GM23338 (cell line): ENCODE measurements around the gene NECAB3. TPM values are rescaled to one million over a fixed set of nuclear protein-coding genes. Genes with fewer than 3 reads are reported as not detected.

Experiments used
- ATAC-seq: fragments of 200-7000 bp; cut with Tn5 transposase; 3 replicates; pipeline ENCODE4 v1.9.1; 2020
- DNase-seq: peaks from one replicate; pipeline ENCODE4 v3.0.0-alpha.2; 2015; ENCODE audit warnings: low spot score
- H2AFZ ChIP-seq: fragments of 200-600 bp; sonication (generic); 2 replicates; pipeline ENCODE4 v1.8.0; 2016; ENCODE audit warnings: antibody characterized with exemption, mild to moderate bottlenecking, moderate library complexity
- H3F3A ChIP-seq: fragments of 200-600 bp; sonication (generic); replicated peaks from 2 replicates; pipeline ENCODE4 v1.8.0; 2017; ENCODE audit warnings: antibody characterized with exemption, mixed run types, low read depth
- H3K27ac ChIP-seq: fragments of 200-600 bp; sonication (generic); 2 replicates; pipeline ENCODE4 v1.6.1; 2016; ENCODE audit warnings: low read depth
- H3K27me3 ChIP-seq: fragments of 200-600 bp; sonication (generic); 2 replicates; pipeline ENCODE4 v1.8.0; 2016; ENCODE audit warnings: mild to moderate bottlenecking, mixed run types, moderate library complexity; ENCODE audit not compliant: insufficient read depth
- H3K36me3 ChIP-seq: fragments of 200-600 bp; sonication (generic); 2 replicates; pipeline ENCODE4 v1.8.0; 2016; ENCODE audit warnings: mild to moderate bottlenecking; ENCODE audit not compliant: insufficient read depth
- H3K4me1 ChIP-seq: fragments of 200-600 bp; sonication (generic); 2 replicates; pipeline ENCODE4 v1.8.0; 2016; ENCODE audit warnings: mild to moderate bottlenecking, moderate library complexity; ENCODE audit not compliant: insufficient read depth
- H3K4me2 ChIP-seq: fragments of 200-600 bp; sonication (generic); 2 replicates; pipeline ENCODE4 v1.7.1; 2017; ENCODE audit warnings: mixed run types
- H3K4me3 ChIP-seq: fragments of 200-600 bp; sonication (generic); 2 replicates; pipeline ENCODE4 v1.6.1; 2016; ENCODE audit warnings: mixed run types
- H3K79me2 ChIP-seq: fragments of 200-600 bp; sonication (generic); replicated peaks from 2 replicates; pipeline ENCODE4 v1.8.0; 2017; ENCODE audit warnings: mild to moderate bottlenecking; ENCODE audit not compliant: insufficient read depth
- H3K9me2 ChIP-seq: fragments of 200-600 bp; sonication (generic); 2 replicates; pipeline ENCODE4 v1.8.0; 2017; ENCODE audit not compliant: insufficient read depth
- H4K20me1 ChIP-seq: fragments of 200-600 bp; sonication (generic); replicated peaks from 2 replicates; pipeline ENCODE4 v1.8.0; 2017; ENCODE audit warnings: mild to moderate bottlenecking; ENCODE audit not compliant: insufficient read depth
- H3K27ac Mint-ChIP-seq: 2 replicates; pipeline ENCODE4 v1.8.0; 2020; ENCODE audit warnings: inconsistent platforms, mild to moderate bottlenecking, moderate library complexity, mixed read lengths
- H3K27me3 Mint-ChIP-seq: 3 replicates; pipeline ENCODE4 v1.8.0; 2022; ENCODE audit warnings: low read depth, mild to moderate bottlenecking, moderate library complexity, mixed read lengths, inconsistent platforms; ENCODE audit not compliant: insufficient read depth, poor library complexity
- H3K36me3 Mint-ChIP-seq: 3 replicates; pipeline ENCODE4 v1.8.0; 2021; ENCODE audit warnings: low read depth, mild to moderate bottlenecking, inconsistent platforms, moderate library complexity, mixed read lengths
- H3K4me1 Mint-ChIP-seq: 3 replicates; pipeline ENCODE4 v1.8.0; 2020; ENCODE audit warnings: mild to moderate bottlenecking, inconsistent platforms, mixed read lengths
- H3K4me3 Mint-ChIP-seq: 3 replicates; pipeline ENCODE4 v1.8.0; 2021; ENCODE audit warnings: moderate library complexity, mild to moderate bottlenecking, inconsistent platforms, mixed read lengths
- H3K9me3 Mint-ChIP-seq: 3 replicates; pipeline ENCODE4 v1.8.0; 2020; ENCODE audit warnings: moderate library complexity, mild to moderate bottlenecking, inconsistent platforms, mixed read lengths
- CREB1 ChIP-seq: fragments of 250-450 bp; sonication (Bioruptor Pico); IDR thresholded peaks from 2 replicates; pipeline ENCODE4 v1.5.0; 2020; ENCODE audit warnings: low read depth, mild to moderate bottlenecking, moderate library complexity
- CTCF ChIP-seq, 2 experiments: fragments of 200-600 bp in 1 of 2; sonication (generic) in 1 of 2; conservative IDR thresholded peaks; 2 replicates each; pipeline versions ENCODE4 v1.5.1 to v1.6.1; 2016 to 2017; ENCODE audit warnings: antibody characterized with exemption in 2 of 2, low read depth in 2 of 2, mild to moderate bottlenecking in 2 of 2, moderate library complexity in 1 of 2
- ETS1 ChIP-seq: IDR thresholded peaks from 2 replicates; pipeline ENCODE4 v1.6.1; 2016; ENCODE audit warnings: antibody characterized with exemption
- EZH2phosphoT487 ChIP-seq: fragments of 200-600 bp; sonication (generic); IDR thresholded peaks from one replicate; pipeline ENCODE4 v1.8.1; 2018; ENCODE audit warnings: antibody characterized with exemption; ENCODE audit not compliant: unreplicated experiment
- REST ChIP-seq: IDR thresholded peaks from one replicate; pipeline ENCODE4 v1.6.1; 2018; ENCODE audit warnings: antibody characterized with exemption; ENCODE audit not compliant: unreplicated experiment
- ZNF331 ChIP-seq: fragments of 250-450 bp; sonication (Bioruptor Pico); IDR thresholded peaks from 2 replicates; pipeline ENCODE4 v1.5.0; 2020; ENCODE audit warnings: low read depth, mild to moderate bottlenecking, moderate library complexity
- polyA plus RNA-seq: library from polyadenylated mRNA; unstranded; fragments of >200 nt; fragmentation: Nextera tagmentation; extraction: Ambion mirVana; gene quantifications from 2 replicates; pipeline ENCODE4 v1.2.1, GENCODE V29; 2016
- total RNA-seq: library from RNA; depleted of rRNA; stranded (reverse); fragments of >200 nt; shearing (Covaris generic); gene quantifications from 2 replicates; pipeline ENCODE4 v1.2.3, GENCODE V29; 2014

NECAB3 gene
- total and polyA plus RNA-seq, 2 experiments from 2014 or later, result 8.5 to 28.4 TPM

DNA sequence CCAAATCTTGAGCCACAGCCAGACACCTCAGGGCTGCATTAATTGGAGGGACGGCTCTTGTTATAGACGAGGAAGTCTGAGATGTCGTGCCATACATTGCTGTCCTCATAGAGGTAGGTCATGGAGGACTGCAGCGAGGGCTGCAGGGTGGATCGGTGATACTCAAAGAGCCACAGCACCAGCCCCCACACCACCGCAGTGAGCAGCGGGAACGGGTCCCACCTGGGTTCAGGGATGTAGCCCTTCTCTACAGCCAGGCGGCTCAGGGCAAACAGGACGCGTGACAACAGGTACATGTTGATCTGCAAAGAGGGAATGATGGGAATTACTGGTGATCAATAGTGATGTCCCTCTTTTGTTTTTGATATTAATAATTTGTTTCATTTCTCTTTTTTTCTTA, 33.4 kb upstream of the NECAB3 start:
- H3K27ac Mint-ChIP-seq, result no peak overlapping the region
- ATAC-seq, result no peak

More for the DNA sequence above, 33.4 kb upstream of the NECAB3 start:
- H3K4me2 ChIP-seq, result no peak overlapping the region
- H3K79me2 ChIP-seq, result no peaks in the 10 kb centered on the region
- DNase-seq, result no peak
- H3K4me1 ChIP-seq, result peaks cover 13% of the 10 kb centered on the region
- no peaks in the 10 kb centered on the region for H3K36me3 ChIP-seq
- no peak overlapping the region for H2AFZ ChIP-seq
- no peaks in the 10 kb centered on the region for H3K27me3 ChIP-seq
- Mint-ChIP-seq H3K36me3 (peaks cover 7% of the 10 kb centered on the region; the same call in 1 of the 3 replicates), H3K4me1 (peaks cover 16% of the 10 kb centered on the region), H3K27me3 (peaks cover 9% of the 10 kb centered on the region), H3K4me3 (no peak overlapping the region), H3K9me3 (peaks cover 13% of the 10 kb centered on the region; the same call in 2 of the 3 replicates)
- no peaks in the 10 kb centered on the region; the same call in 1 of the 2 replicates for H3K9me2 ChIP-seq
- TF ChIP-seq CTCF (conservative IDR thresholded peaks at IDR 0.05; ENCODE audit: low read depth in 2 of 2), result no peak
- TF ChIP-seq CREB1 (CRISPR knock-in tag), result no peak
- TF ChIP-seq REST, result no peak
- TF ChIP-seq ETS1, result no peak
- TF ChIP-seq ZNF331 (CRISPR knock-in tag), result no peak
- no peak for TF ChIP-seq EZH2phosphoT487
- H4K20me1 ChIP-seq, result no peaks in the 10 kb centered on the region
- H3F3A ChIP-seq, result 0 out of 2 replicates have a peak, but pooled peaks cover 3% of the 10 kb centered on the region
- no peak overlapping the region for H3K4me3 ChIP-seq
- no peak overlapping the region for H3K27ac ChIP-seq
